ENCODE measurements around the gene SYT15.
A peak's percentile ranks its signal among the peaks of the same experiment; 100 is the strongest.

Gene SYT15

DNA sequence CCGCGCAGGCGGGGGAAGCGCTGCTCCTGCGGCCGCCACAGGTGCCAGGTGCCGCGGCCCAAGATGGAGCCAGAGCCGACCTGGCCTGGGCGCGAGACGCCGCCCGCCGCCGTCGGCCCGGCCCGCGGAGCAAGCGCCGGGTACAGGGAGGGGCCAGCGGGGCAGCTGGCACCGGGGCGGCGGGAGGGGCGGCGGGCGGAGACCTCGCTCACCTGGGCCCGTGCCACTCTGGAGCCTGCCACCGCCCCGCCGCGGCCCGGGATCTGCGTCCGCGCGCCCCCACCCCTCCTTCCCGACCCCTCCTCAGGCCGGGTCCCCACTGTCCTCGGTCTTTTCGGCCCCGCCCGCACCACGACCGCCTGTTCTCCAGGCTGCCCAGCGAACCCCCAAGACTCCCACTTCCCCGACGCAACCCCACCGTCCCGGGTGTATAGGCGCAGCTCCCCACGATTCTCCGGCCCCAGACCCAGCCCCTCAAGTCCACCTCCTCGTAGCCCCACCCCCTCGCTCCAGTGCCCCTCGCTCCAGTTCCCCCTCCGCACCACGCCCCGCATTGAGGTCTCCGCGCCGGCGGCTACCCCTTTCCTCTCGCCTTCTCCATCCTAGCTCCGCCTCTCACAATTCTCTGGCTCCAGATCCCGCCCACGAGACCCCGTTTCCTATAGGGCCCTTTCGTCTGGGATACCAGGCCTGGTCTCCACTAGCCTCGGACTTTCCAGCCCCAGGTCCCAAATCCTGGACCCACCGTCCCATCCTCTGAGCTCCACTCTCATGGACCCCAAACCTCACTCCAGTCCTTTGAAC lies 22.2 kb upstream of the SYT15 start, which contains the start of gene GPRIN2:
TSS of gene GPRIN2 (minus strand) at position 144 of the 804 bp plus-strand sequence. CDS start 5,922 bp downstream, outside the sequence.
- TF ChIP-seq, protein P1, sequence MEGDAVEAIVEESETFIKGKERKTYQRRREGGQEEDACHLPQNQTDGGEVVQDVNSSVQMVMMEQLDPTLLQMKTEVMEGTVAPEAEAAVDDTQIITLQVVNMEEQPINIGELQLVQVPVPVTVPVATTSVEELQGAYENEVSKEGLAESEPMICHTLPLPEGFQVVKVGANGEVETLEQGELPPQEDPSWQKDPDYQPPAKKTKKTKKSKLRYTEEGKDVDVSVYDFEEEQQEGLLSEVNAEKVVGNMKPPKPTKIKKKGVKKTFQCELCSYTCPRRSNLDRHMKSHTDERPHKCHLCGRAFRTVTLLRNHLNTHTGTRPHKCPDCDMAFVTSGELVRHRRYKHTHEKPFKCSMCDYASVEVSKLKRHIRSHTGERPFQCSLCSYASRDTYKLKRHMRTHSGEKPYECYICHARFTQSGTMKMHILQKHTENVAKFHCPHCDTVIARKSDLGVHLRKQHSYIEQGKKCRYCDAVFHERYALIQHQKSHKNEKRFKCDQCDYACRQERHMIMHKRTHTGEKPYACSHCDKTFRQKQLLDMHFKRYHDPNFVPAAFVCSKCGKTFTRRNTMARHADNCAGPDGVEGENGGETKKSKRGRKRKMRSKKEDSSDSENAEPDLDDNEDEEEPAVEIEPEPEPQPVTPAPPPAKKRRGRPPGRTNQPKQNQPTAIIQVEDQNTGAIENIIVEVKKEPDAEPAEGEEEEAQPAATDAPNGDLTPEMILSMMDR (conservative IDR thresholded peaks at IDR 0.05): no peak
- TF ChIP-seq ZFX (IDR thresholded peaks at IDR 0.05): no peak
- peak within 1 kb of the TSS; percentile 69 for H3K27ac ChIP-seq

DNA sequence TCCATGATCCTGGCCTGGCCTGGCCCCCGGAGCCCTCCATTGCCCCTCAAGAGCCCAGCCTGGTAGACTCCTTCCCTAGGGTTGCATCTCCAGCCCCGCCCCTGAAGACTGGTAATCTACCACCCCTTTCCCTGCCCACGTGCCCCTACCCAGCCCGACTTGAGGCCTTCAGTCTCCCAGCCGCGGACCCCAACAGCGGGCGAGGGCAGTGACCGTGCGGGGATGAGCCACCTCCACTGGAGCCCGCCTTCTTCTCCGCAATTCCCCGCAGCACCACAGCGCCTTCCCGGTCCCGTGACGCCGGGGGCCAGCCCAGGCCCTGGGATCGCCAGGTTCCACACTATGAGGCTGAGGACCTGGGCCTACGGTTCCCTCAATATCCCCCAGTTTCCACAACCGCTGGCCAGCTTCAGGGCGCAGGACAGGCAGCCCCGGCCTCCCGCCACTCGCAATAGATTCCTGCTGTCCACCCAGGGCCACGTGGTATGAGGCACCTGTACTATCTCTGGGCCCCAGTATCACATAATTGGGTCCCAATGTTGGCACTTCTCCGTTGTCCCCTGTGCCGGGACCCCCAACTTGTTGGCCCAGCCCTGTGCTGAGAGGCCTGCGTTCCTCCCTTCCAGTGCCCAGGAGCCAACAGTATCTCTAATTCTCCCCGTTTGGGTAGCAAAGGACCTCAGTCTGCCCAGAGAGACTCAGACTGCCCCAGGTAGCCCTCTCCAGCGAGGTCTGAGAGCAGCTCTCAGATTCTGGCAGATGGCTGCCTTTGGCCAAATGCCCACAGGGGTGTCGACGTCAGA lies 21.4 kb upstream of the SYT15 start:
- TF ChIP-seq ZFX (IDR thresholded peaks at IDR 0.05): no peak
- TF ChIP-seq, protein P1 (conservative IDR thresholded peaks at IDR 0.05): no peak
- peak overlapping the region; percentile 69 for H3K27ac ChIP-seq

DNA sequence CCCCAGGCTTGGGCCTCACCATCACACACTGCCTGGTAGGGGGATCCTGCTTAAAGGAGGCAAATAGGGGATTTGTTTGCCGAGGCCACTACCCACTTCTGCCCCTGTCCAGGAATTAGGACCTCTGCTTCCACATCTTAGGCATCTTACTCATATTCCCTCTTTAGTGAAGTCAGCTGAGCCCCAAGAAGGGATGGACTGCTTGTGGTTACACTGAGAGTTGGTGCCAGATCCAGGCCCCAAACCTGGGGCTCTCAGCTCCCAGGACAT lies 20.9 kb upstream of the SYT15 start:
- no peak for TF ChIP-seq ZFX (IDR thresholded peaks at IDR 0.05)
- TF ChIP-seq, protein P1 (conservative IDR thresholded peaks at IDR 0.05): no peak
- H3K27ac ChIP-seq: peak overlapping the region; percentile 69

DNA sequence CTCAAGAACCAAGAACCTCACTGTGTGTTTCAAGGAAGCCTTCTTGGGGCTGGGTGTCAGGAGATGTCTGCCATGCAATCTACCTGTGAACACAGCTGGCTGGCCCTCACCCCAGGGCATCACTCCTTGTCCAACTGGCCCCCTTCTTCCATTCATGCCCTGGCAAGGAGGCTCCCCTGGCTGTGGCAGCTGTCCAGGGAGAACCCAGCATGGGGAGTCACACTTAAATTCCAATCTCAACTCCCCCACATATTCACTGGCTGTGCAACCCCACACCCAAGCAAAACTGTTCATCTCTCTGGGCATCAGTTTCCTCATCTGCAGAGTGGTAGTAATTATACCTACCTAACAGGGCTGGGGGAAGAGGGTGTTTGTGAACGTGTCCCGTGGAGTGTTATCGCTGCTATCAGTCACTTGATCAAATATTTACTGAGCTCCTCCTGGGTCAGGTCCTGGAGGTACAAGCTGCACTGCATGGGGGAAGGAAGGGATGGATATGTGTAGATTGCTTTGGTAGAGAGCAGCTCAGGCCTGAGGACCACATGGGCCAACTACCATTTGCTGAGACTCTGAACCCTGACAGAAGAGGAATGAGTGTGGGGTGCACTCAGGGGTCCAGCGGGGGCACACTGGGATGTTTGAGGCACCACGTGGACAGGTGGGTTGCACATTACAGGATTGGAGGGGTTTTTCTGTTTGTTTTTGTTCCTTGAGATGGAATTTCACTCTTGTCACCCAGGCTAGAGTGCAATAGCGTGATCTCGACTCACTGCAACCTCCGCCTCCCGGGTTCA lies 20.3 kb upstream of the SYT15 start:
- H3K27ac ChIP-seq: peak overlapping the region; percentile 69
- TF ChIP-seq, protein P1 (conservative IDR thresholded peaks at IDR 0.05): no peak
- no peak; the same call in 1 of the 2 replicates for TF ChIP-seq ZFX (IDR thresholded peaks at IDR 0.05)

DNA sequence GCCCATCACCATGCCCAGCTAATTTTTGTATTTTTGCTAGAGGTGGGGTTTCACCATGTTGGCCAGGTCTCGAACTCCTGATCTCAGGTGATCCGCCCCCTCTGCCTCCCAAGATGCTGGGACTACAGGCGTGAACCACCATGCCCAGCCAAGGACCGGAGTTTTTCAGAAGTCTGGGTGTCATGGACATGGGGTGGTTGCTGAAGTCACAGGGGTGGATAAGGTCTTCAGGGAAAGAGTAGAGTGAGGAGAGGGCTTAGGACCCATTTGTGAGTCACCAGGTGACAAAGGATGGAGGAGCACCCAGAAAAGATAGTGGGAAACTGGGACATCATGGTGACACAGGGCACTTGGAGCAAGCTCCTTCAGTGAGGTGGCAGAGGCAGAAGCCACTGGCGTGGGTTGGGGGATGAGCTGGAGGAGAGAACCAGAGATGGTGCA lies 19.7 kb upstream of the SYT15 start:
- no peak for TF ChIP-seq ZFX (IDR thresholded peaks at IDR 0.05)
- TF ChIP-seq, protein P1 (conservative IDR thresholded peaks at IDR 0.05): no peak
- peak overlapping the region; percentile 69 for H3K27ac ChIP-seq

DNA sequence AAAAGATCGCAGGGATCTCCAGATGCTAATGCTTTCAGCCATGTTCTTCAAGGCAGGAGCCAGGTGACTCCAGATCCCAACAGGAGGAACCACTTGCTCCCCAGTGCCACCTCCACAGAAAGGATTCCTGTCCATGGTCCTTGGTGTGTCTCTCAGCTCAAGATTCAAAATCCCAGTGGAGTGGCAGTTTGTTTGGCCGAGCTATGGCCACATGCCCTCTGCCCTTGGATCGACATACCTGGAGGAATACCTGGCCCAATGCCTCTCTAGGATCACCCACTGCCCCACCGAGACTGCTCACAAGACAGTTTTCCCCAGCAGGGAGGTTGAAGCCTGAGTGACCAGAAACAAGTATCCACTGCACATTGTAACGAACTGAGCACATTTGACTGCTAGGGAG lies 18.5 kb upstream of the SYT15 start:
- no peak for TF ChIP-seq ZFX (IDR thresholded peaks at IDR 0.05)
- TF ChIP-seq, protein P1 (conservative IDR thresholded peaks at IDR 0.05): no peak
- no peak overlapping the region for H3K27ac ChIP-seq
